Activated T-cell treated with anti-CD3 and anti-CD28 coated beads, Interleukin-2, amount 50 U/mL, for 72 hours (primary cell): Measurements from ENCODE around the gene PLA2R1. TPM values are rescaled to one million over a fixed set of nuclear protein-coding genes. Genes with fewer than 3 reads are reported as not detected.

Source experiments
- ATAC-seq, 2 donors: fragments of 150-1000 bp; cut with Tn5 transposase; replicated peaks in 1 of 2; 2 replicates each; pipeline ENCODE4 v1.10.0; 2021; ENCODE audit warnings: moderate library complexity in 2 of 2, mild to moderate bottlenecking in 1 of 2
- DNase-seq, 2 donors: peaks; one replicate each; pipeline ENCODE4 v3.0.0; 2021 to 2022; ENCODE audit warnings: mixed read lengths in 1 of 2
- H3K27ac Mint-ChIP-seq: one replicate; pipeline ENCODE4 v1.8.0; 2022; ENCODE audit warnings: mild to moderate bottlenecking, moderate library complexity, mixed read lengths
- H3K27me3 Mint-ChIP-seq: one replicate; pipeline ENCODE4 v1.8.0; 2022; ENCODE audit warnings: low read depth, mixed read lengths
- H3K36me3 Mint-ChIP-seq, 2 donors: one replicate each; pipeline ENCODE4 v1.8.0; 2022; ENCODE audit warnings: mixed read lengths in 2 of 2, mild to moderate bottlenecking in 1 of 2; ENCODE audit not compliant: insufficient read depth in 2 of 2
- H3K4me1 Mint-ChIP-seq: one replicate; pipeline ENCODE4 v1.8.0; 2022; ENCODE audit warnings: low read depth, mixed read lengths
- H3K4me3 Mint-ChIP-seq, 2 donors: one replicate each; pipeline ENCODE4 v1.8.0; 2022; ENCODE audit warnings: mild to moderate bottlenecking in 2 of 2, mixed read lengths in 2 of 2, moderate library complexity in 2 of 2
- H3K9me3 Mint-ChIP-seq, 2 donors: one replicate each; pipeline ENCODE4 v1.8.0; 2022; ENCODE audit warnings: mixed read lengths in 2 of 2
- total RNA-seq, 2 donors: library from RNA; stranded (reverse); gene quantifications; one replicate each; pipeline ENCODE4 v1.2.3, GENCODE V29; 2022

The PLA2R1 gene
- total RNA-seq, 2 donors from 2014 or later: not detected

- ATAC-seq: no peak
- H3K4me1 Mint-ChIP-seq: no peaks in the 10 kb centered on the region
- H3K4me3 Mint-ChIP-seq: no peak overlapping the region
- H3K36me3 Mint-ChIP-seq: no peaks in the 10 kb centered on the region
- no peaks in the 10 kb centered on the region for H3K9me3 Mint-ChIP-seq
- H3K27me3 Mint-ChIP-seq: peaks cover 22% of the 10 kb centered on the region
- no peak for DNase-seq
- no peak overlapping the region for H3K27ac Mint-ChIP-seq
Observed at GRCh38 chr2:160006475-160006874, 55.9 kb downstream of the PLA2R1 start.

- no peak overlapping the region for H3K27ac Mint-ChIP-seq
Observed at GRCh38 chr2:160005908-160006307, 56.5 kb downstream of the PLA2R1 start.

GRCh38 chr2:160005476-160005875, 56.9 kb downstream of the PLA2R1 start:
- no peaks in the 10 kb centered on the region for H3K4me1 Mint-ChIP-seq
- H3K9me3 Mint-ChIP-seq: no peaks in the 10 kb centered on the region
- no peak overlapping the region for H3K4me3 Mint-ChIP-seq
- ATAC-seq (no peak), DNase-seq (no peak)
- no peak overlapping the region for H3K27ac Mint-ChIP-seq
- H3K36me3 Mint-ChIP-seq: no peaks in the 10 kb centered on the region
- H3K27me3 Mint-ChIP-seq: peaks cover 19% of the 10 kb centered on the region

More at GRCh38 chr2:160005908-160006307, 56.5 kb downstream of the PLA2R1 start:
- no peak overlapping the region for H3K4me3 Mint-ChIP-seq
- H3K4me1 Mint-ChIP-seq: no peaks in the 10 kb centered on the region
- ATAC-seq (no peak), DNase-seq (no peak)
- peaks cover 22% of the 10 kb centered on the region for H3K27me3 Mint-ChIP-seq
- H3K36me3 Mint-ChIP-seq: no peaks in the 10 kb centered on the region
- no peaks in the 10 kb centered on the region for H3K9me3 Mint-ChIP-seq

- H3K27me3 Mint-ChIP-seq: peaks cover 31% of the 10 kb centered on the region
Observed at GRCh38 chr2:159998961-159999360, 63.5 kb downstream of the PLA2R1 start.

GRCh38 chr2:159998243-159998642, 64.2 kb downstream of the PLA2R1 start:
- H3K27me3 Mint-ChIP-seq: peaks cover 36% of the 10 kb centered on the region
- no peaks in the 10 kb centered on the region for H3K36me3 Mint-ChIP-seq
- ATAC-seq (no peak), DNase-seq (no peak)
- no peak overlapping the region for H3K4me3 Mint-ChIP-seq
- H3K4me1 Mint-ChIP-seq: no peaks in the 10 kb centered on the region
- no peak overlapping the region for H3K27ac Mint-ChIP-seq
- no peaks in the 10 kb centered on the region for H3K9me3 Mint-ChIP-seq

More at GRCh38 chr2:159998961-159999360, 63.5 kb downstream of the PLA2R1 start:
- no peak for ATAC-seq
- H3K36me3 Mint-ChIP-seq: no peaks in the 10 kb centered on the region
- H3K4me3 Mint-ChIP-seq: no peak overlapping the region
- H3K27ac Mint-ChIP-seq: no peak overlapping the region
- no peaks in the 10 kb centered on the region for H3K4me1 Mint-ChIP-seq
- DNase-seq: no peak
- H3K9me3 Mint-ChIP-seq: no peaks in the 10 kb centered on the region

- DNase-seq: no peak
- Mint-ChIP-seq H3K4me1 (no peaks in the 10 kb centered on the region), H3K4me3 (no peak overlapping the region), H3K27ac (no peak overlapping the region), H3K36me3 (no peaks in the 10 kb centered on the region), H3K9me3 (no peaks in the 10 kb centered on the region), H3K27me3 (peaks cover 38% of the 10 kb centered on the region)
- ATAC-seq: no peak
Observed at GRCh38 chr2:159996792-159997546, 65.4 kb downstream of the PLA2R1 start.

- DNase-seq (no peak), ATAC-seq (no peak)
- Mint-ChIP-seq H3K27ac (no peak overlapping the region), H3K4me1 (no peaks in the 10 kb centered on the region), H3K4me3 (no peak overlapping the region), H3K27me3 (peaks cover 38% of the 10 kb centered on the region), H3K9me3 (no peaks in the 10 kb centered on the region), H3K36me3 (no peaks in the 10 kb centered on the region)
Observed at GRCh38 chr2:159995038-159995437, 67.4 kb downstream of the PLA2R1 start.

GRCh38 chr2:159989249-159989648, 73.2 kb downstream of the PLA2R1 start:
- Mint-ChIP-seq H3K36me3 (no peaks in the 10 kb centered on the region), H3K9me3 (no peaks in the 10 kb centered on the region), H3K4me3 (no peak overlapping the region), H3K27ac (no peak overlapping the region), H3K27me3 (peaks cover 28% of the 10 kb centered on the region), H3K4me1 (no peaks in the 10 kb centered on the region)
- DNase-seq (no peak), ATAC-seq (no peak)

- H3K27me3 Mint-ChIP-seq: peaks cover 28% of the 10 kb centered on the region
- no peak overlapping the region for H3K27ac Mint-ChIP-seq
- H3K4me3 Mint-ChIP-seq: no peak overlapping the region
- no peaks in the 10 kb centered on the region for H3K36me3 Mint-ChIP-seq
- no peaks in the 10 kb centered on the region for H3K9me3 Mint-ChIP-seq
- DNase-seq: no peak
- no peaks in the 10 kb centered on the region for H3K4me1 Mint-ChIP-seq
- no peak for ATAC-seq
Observed at GRCh38 chr2:159988412-159988970, 73.9 kb downstream of the PLA2R1 start.

- H3K27ac Mint-ChIP-seq: no peak overlapping the region
- H3K36me3 Mint-ChIP-seq: no peaks in the 10 kb centered on the region
- DNase-seq: no peak
- H3K27me3 Mint-ChIP-seq: peaks cover 33% of the 10 kb centered on the region
- H3K4me3 Mint-ChIP-seq: no peak overlapping the region
- no peaks in the 10 kb centered on the region for H3K9me3 Mint-ChIP-seq
- no peak for ATAC-seq
- no peaks in the 10 kb centered on the region for H3K4me1 Mint-ChIP-seq
Observed at GRCh38 chr2:159987181-159987580, 75.2 kb downstream of the PLA2R1 start.

GRCh38 chr2:159985656-159986055, 76.8 kb downstream of the PLA2R1 start:
- no peak overlapping the region for H3K27ac Mint-ChIP-seq
- peaks cover 46% of the 10 kb centered on the region for H3K27me3 Mint-ChIP-seq
- H3K9me3 Mint-ChIP-seq: no peaks in the 10 kb centered on the region
- DNase-seq (no peak), ATAC-seq (no peak)
- no peaks in the 10 kb centered on the region for H3K36me3 Mint-ChIP-seq
- H3K4me3 Mint-ChIP-seq: no peak overlapping the region
- no peaks in the 10 kb centered on the region for H3K4me1 Mint-ChIP-seq

- Mint-ChIP-seq H3K27ac (no peak overlapping the region), H3K9me3 (no peaks in the 10 kb centered on the region), H3K36me3 (no peaks in the 10 kb centered on the region), H3K4me1 (no peaks in the 10 kb centered on the region), H3K27me3 (peaks cover 56% of the 10 kb centered on the region), H3K4me3 (no peak overlapping the region)
- ATAC-seq (no peak), DNase-seq (no peak)
Observed at GRCh38 chr2:159984034-159984433, 78.4 kb downstream of the PLA2R1 start.

GRCh38 chr2:159982842-159983785, 79.3 kb downstream of the PLA2R1 start:
- H3K9me3 Mint-ChIP-seq: no peaks in the 10 kb centered on the region
- H3K4me3 Mint-ChIP-seq: no peak overlapping the region
- no peaks in the 10 kb centered on the region for H3K36me3 Mint-ChIP-seq
- no peaks in the 10 kb centered on the region for H3K4me1 Mint-ChIP-seq
- DNase-seq (no peak), ATAC-seq (no peak)
- peaks cover 58% of the 10 kb centered on the region for H3K27me3 Mint-ChIP-seq
- H3K27ac Mint-ChIP-seq: no peak overlapping the region
